ENCODE data around the gene EEPD1. TPM values are rescaled to one million over a fixed set of nuclear protein-coding genes. Genes with fewer than 3 reads are reported as not detected.

The EEPD1 gene
- total RNA-seq, 1 experiment from 2014 or later = 5.0 TPM

- H3K4me1 ChIP-seq (ENCODE audit: insufficient read depth, low read length) = peaks cover 2% of the 10 kb centered on the region; the same call in 1 of the 2 replicates
- no peak overlapping the region for H3T11ph ChIP-seq (ENCODE audit: low read length)
- Mint-ChIP-seq H3K27me3 (ENCODE audit: low read depth) (no peaks in the 10 kb centered on the region), H3K27ac (peak overlapping the region in 1 of 3 experiments; percentile 81; a peak in 1 of 7 replicates), H3K4me3 (peak overlapping the region in 1 of 2 experiments; percentile 19; a peak in 1 of 5 replicates), H3K4me1 (peaks cover 30 to 39% of the 10 kb centered on the region in 2 experiments), H3K36me3 (ENCODE audit: insufficient read depth in 1 of 3, low read depth in 3 of 3) (no peaks in the 10 kb centered on the region; a peak in 1 of 7 replicates), H3K9me3 (no peaks in the 10 kb centered on the region)
- no peaks in the 10 kb centered on the region for H3K23me2 ChIP-seq (ENCODE audit: insufficient read length, low read depth, low read length, poor library complexity, severe bottlenecking)
- no peak overlapping the region for H4K8ac ChIP-seq (replicated peaks; ENCODE audit: insufficient read length, low read depth, low read length)
- no peak overlapping the region for H2BK12ac ChIP-seq (ENCODE audit: insufficient read length, low read depth, low read length)
- H3K79me2 ChIP-seq (ENCODE audit: insufficient read depth, low read length) = no peaks in the 10 kb centered on the region
- H3K4ac ChIP-seq (ENCODE audit: low read depth, low read length) = no peak overlapping the region
- no CpG with 5 or more reads among the region's 8 CpGs for WGBS (ENCODE audit: extremely low coverage, insufficient read length, low lambda C conversion rate)
- no peak overlapping the region for H2BK15ac ChIP-seq (ENCODE audit: low read depth, low read length)
- no peak overlapping the region for H3K4me2 ChIP-seq (ENCODE audit: insufficient read depth, insufficient read length, low read length)
- no peaks in the 10 kb centered on the region for H3K27me3 ChIP-seq (ENCODE audit: insufficient read depth, low read length)
- no peak for TF ChIP-seq CTCF (conservative IDR thresholded peaks at IDR 0.05)
- no peak overlapping the region for H4K91ac ChIP-seq (ENCODE audit: insufficient read length, low read depth, low read length)
- no peak overlapping the region for H2BK120ac ChIP-seq (ENCODE audit: low read depth, low read length, poor library complexity, severe bottlenecking)
- no peak overlapping the region for H4K5ac ChIP-seq (ENCODE audit: insufficient read length, low read depth, low read length)
- H3K9me3 ChIP-seq (ENCODE audit: control insufficient read depth, low read depth, low read length) = no peaks in the 10 kb centered on the region
- H2BK20ac ChIP-seq (ENCODE audit: low read depth, low read length, poor library complexity, severe bottlenecking) = no peak overlapping the region
- H3K27ac ChIP-seq (ENCODE audit: insufficient read length, low read depth, low read length) = no peak overlapping the region
- no peak overlapping the region for H3K9ac ChIP-seq (ENCODE audit: extremely low read depth, insufficient read length, low read length)
- no peak overlapping the region for H2BK5ac ChIP-seq (ENCODE audit: insufficient read length, low read length)
- H3K79me1 ChIP-seq (ENCODE audit: insufficient read depth, low read depth, low read length, poor library complexity, severe bottlenecking) = no peaks in the 10 kb centered on the region
- H3K18ac ChIP-seq (ENCODE audit: insufficient read length, low read depth, low read length) = no peak overlapping the region
- DNase-seq = no peak
- H4K20me1 ChIP-seq (ENCODE audit: control insufficient read depth, insufficient read depth, insufficient read length) = no peaks in the 10 kb centered on the region
- no peak overlapping the region for H3K14ac ChIP-seq (ENCODE audit: insufficient read depth, low read length)
- no peak overlapping the region for H2AFZ ChIP-seq (ENCODE audit: low read length)
- no peak overlapping the region for H2AK5ac ChIP-seq (ENCODE audit: insufficient read length, low read length)
- H3K23ac ChIP-seq (ENCODE audit: insufficient read length, low read depth, low read length) = no peak overlapping the region
- no peak overlapping the region for H3K56ac ChIP-seq (ENCODE audit: insufficient read length, low read depth, low read length)
These were observed 50.2 kb downstream of the EEPD1 start for GRCh38 chr7:36203071-36203790.

All from H9 (cell line).